SK-N-DZ (cell line): Measurements from ENCODE around the gene NLRP1.

Source experiments
- DNase-seq: peaks from one replicate; pipeline ENCODE4 v3.0.0-alpha.2; 2015; ENCODE audit warnings: low spot score

The NLRP1 gene

DNA sequence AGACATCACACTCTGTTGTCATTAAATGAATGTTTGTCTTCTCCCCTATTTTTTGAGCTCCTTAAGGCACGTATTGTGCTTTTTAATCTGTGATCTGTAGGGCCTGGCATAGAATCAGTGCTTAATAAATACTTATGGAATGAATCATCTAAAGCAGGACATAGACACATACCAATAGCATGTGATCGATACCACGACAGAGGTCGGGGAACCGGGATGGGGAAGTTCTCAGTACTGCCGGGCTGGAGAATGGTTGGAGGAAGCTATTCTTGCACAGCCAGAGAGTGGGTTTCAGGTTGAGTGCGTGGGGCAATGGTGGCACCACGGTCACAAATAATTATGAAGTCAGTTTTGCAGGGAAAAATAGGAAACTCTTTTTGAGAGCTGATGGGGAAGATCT, 26.8 kb downstream of the NLRP1 start:
- DNase-seq, result no peak

DNA sequence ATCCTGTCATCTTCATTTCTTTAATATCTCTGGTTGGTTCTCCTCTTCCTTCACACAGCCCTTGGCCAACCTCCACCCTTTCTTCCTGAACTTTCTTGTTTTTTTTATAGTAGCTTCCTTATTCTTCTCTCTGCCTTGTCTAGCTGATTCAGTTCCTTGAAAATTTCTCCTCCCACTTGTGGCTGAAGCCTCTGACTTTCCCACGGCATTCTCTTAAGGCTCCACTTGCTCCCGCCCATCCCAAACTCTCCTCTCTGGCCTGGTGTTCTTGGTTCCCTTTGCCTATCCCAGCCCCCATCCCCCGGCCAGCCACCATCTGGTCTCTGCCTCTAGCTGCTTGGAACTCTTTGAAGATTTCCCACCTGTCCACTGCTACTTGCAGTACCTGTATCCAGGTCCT, 29.1 kb downstream of the NLRP1 start:
- no peak for DNase-seq

DNA sequence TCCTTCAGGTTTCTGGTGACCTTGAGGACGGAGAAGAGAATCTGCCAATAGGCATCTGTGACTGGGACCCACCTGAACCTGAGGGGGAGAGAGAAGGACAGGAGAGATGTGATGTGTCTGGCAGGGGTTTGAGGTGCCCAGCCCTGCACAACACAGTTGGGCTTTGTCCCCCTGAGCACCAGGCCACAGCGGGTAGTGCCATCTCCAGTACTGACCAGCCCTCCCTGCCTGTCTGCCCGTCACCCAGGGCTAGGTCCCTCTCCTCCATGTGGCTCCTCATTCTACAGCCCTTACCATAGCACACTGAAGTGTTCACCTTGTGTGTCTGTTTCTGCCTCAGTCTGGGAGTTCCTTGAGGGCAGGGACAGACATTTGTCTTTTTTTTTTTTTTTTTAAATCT, 30.8 kb downstream of the NLRP1 start:
- DNase-seq, result no peak

DNA sequence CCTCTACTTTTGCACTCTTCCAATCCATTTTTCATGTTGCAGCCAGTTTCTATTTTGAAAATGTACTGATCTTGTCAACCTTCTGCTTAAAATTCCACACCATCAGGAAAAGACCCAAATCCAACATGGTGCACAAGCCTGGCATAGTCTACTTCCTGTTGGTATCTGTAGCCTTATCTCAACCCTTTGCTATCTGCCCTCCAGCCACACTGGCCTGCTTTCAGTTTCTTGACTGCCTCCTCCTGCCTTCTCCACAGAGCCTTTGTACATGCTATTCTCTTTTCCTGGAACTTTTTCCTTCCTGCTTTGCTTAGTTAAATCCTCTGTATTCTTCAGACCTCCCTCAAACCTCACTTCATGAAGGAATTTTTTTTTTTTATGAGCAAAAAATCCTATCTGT, 31.5 kb downstream of the NLRP1 start:
- no peak for DNase-seq

DNA sequence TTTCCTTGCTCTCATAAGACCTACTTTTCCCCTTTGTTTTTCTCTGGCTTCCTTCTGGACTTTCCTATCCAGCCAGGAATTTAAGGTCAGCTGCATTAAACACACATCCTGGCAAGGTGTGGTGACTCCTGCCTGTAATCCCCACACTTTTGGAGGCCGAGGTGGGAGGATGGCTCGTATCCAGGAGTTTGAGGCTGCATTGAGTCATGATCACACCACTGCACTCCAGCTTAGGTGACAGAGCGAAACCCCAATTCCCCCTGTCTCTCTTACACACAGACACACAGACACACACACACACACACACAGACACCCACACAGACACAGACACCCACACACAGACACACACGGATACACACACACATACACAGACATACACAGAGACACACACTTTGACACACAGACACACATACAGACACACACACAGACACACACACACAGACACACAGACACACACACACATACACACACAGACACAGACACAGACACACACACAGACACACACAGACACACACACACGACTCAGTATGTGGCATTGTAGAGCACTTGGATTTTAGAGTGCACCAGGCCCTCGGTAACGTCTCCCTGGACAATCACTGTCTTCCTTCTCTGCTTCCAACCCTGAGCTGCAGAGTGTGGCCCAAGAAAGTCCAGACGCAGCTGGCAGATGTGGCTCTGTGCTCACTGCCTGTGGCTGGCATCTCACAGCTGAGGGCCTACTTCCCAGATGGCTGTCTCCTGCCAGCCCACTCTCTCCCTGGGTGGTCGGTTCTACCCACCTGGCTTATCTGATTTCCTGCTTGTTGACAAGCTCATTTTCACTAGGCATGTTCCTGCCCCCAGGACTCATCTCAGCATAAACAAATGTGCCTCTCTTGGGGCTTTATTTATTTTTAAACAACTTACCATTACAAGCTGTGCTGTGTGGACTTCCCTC, 39.0 kb downstream of the NLRP1 start:
- DNase-seq, result no peak

DNA sequence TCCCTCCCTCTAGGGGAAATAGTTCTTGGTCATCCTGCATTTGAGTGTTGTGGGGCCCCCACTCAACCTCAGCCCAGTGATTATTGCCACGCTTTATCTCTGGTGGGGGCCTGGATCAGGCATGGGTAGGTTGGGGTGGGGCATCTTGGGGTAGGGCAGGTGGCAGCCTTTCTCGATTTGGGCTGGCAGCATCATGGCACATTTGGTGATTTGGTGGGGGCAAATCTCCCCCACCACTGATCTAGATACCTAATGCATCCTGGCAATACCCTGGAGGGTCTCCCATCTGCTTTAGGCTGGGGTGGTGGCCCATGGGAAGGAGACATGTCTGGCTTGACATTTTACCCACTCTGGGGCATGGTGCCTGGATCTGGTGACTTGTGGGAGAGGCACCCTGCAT, 40.2 kb downstream of the NLRP1 start:
- no peak for DNase-seq

DNA sequence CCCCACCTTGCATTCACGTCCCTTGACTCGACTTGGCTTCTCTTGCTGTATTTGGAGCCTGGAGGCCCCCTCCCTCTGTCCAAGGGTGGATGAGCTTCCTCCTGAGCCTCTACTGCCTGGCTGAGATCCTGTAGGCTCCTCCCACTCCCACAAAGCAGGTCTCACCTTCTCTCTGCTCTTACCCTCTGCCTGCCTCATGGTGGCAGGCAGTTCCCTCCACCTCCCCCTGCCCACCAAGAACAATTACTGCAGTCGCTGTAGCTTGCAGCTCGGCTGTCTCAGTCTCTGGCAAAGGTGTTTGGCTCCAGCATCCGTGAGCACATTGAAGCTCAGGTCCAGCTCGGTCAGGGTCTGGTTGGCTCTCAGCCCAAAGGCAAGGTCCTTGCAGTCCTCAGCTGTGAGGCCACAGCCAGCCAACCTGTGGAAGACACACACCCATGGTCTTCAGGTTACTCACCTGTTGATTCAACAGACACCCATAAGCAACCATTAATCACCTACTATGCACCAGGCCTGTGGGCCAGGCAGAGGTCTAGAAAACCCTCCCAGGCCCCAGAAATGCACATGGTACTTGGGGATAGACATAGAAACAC, 42.6 kb downstream of the NLRP1 start:
- no peak for DNase-seq

DNA sequence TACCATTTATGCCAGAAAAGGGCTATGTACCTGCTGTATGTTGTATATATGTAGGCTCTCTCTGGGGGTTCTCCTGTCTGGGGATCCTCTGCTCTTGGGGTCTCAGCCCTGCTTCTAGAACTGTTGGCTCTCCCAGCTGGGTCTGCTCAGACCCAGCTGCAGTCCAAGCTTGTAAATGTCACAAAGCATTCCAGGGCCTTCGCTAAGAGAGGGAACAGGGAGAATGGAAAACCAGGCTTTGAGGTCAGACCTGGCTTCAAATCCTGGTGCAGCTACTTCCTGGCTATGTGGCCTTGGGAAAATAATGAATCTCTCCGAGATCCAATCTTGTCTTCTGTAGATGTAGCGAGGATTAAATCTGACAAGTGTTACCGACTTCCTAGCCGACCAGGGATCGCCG, 44.0 kb downstream of the NLRP1 start:
- no peak for DNase-seq

DNA sequence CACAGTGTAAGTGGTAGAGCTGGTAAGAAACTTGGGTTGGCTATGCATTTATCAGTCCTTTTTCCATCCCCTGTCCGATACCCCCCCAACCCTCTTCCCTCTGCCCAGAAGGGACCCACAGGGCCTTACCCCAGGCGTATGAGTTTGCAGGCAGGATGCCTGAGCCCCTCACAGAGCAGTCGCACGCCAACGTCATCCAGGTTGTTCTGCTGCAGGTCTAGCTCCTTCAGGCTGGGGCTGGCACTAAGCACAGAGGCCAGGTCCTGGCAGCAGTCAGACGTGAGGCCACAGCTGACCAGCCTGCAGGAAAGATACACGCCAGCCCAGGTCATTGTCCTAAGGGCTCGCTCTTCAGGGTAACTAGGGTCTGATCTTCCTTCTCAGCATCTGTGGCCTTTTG, 45.0 kb downstream of the NLRP1 start:
- no peak for DNase-seq

DNA sequence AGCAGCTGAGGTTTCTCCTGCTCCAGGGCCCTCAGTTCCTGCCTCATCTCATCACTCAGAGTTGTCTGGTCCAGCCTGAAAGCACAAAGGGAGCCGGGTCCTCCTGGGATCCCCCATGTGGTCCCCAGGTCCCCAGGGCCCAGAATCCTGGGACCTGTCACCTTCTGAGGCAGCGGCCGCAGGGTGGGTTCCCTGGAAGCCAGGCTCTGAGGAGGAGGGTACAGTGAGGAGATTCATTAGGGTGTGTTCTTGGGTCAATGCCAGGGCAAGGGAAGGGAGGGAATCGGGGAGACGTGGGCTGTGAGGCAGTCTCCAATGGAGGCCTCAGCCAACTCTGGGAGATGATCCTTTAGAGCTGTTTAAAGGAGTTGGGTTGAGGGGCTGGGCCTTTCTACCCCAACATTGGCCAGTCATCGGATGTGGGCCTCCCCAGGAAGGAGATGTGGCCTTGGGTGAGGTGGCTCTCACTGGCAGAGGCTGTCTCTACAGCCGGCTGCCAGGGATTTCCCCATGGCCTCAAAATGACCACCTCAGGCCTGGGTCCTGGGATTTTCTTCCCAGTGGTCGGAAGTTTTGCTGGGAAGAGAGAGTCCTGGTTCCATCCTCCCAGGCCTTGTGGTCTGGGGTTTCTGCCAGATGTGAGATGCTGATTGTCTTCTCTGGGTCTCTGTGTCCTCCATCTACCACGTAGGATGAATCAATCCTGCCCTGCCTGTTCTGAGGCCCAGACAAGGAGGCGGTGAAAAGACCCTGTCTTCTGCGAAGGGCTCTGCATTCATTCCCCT, 47.3 kb downstream of the NLRP1 start:
- no peak for DNase-seq

DNA sequence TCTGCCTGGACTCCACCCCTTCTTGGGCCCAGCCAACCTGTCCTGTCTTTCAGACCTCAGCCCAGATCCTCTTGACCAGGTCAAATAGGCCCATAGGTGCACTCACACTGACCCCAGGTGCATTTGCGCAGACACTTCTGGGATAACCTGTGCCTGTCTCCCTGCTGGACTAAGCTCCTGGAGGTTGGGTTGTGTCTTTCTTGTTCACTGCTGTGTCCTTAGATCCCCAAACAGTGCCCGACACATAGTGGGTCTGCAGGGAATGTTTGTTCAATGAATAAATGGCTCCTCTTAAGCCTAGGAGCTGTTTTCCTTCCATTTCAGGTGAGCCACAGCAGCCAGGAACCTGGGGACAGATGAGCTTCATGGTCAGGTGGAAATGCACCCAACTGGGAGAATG, 48.9 kb downstream of the NLRP1 start:
- no peak for DNase-seq

DNA sequence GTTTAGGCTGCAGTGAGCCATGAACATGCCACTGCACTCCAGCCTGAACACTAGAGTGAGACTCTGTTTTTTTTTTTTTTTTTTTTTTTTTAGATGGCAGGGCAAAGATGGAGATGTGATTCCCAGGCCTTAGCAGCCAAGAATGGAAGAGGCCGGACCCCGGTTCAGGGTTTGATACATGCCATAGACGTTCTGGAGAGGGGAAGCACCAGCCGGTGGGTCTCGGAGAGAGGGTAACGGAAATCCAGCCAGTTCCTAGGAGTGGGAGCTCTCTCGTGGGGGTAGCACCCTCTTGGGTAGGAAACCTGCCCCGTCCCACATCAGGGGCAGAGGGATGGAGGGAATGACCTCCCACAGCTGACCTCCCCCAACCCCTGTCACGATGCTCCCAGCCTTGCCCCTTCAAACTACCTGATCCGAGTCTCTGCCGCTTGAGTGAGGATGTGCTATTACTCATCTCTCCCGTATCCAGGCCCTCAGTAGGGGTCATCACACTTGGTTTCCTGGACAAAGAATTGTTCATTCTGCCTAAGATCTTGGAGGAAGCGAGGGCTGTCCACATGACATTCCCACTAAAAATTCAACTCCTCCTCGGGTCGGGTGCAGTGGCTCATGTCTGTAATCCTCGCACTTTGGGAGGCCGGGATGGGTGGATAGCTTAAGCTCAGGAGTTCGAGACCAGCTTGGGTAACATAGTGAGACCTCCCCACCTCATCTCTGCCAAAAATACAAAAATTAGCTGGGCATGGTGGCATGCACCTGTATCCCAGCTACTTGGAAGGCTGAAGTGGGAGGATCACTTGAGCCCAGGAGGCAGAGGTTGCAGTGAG, 50.6 kb downstream of the NLRP1 start:
- no peak for DNase-seq

DNA sequence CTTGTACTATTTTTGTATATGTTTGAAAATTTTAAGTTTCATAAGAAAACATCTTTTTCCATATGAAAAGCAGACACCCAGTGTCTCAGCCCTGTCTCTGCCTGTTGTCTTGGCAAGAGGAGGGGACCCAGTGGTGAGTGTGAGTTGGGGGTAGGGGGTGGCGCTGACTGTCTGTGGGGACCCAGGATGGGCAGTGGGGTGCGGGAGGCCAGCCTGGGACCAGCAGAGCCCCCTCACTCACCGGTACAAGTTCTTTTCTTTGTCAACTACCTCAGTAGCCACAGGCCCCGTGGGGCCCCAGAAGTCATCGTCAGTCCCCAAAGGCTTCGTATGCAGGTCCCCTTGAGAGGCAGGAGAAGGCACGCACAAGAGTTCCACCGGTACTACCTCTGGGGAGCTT, 51.7 kb downstream of the NLRP1 start:
- DNase-seq, result no peak

DNA sequence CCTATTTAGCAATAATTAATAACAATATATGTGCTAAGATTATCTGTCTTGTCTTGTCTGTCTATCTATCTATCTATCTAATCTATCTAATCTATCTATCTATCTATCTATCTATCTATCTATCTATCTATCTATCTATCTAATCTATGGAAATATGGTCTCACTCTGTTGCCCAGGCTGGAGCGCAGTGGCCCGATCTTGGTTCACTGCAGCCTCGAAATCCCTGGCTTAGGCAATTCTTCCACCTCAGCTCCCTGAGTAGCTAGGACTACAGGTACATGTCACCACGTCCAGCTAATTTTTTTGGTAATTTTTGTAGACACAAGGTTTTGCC, 53.3 kb downstream of the NLRP1 start:
- DNase-seq, result no peak

DNA sequence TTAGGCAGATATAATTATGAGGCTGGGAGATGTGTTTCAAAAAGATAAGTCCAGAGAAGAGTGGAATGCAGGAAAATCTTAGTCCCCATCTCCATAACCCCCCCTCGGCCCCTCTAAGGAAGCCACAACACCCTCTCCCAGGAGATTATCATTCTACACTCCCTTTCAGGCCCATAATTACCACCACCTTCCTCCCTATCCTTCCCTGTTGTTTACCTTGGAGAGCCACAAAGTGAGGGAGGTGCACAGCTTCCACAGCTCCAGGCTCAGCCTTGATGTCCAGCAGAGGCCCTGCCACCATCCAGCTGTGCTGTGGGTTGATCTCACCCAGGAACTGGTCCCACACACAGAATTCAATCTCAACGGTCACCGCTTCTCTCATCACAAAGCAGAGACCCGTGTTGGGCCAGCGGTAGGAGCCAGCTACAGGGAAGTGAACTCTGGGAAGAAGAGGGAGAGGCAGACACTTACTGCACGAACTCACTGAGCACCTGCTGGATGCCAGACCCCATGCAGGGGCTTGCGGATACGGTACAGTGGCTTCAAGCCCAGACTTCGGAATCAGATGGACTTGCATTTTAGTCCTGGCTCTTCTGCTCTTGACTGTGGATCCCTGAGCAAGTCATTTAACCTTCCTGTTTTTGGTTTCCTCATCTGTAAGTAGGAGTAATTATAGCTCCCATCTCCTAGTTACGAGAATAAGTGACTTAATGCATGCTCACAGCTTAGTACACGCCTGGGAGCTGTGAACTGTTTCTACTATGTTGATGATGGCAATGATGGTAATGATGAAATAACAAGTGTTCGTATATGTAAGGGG, 53.8 kb downstream of the NLRP1 start:
- no peak for DNase-seq

DNA sequence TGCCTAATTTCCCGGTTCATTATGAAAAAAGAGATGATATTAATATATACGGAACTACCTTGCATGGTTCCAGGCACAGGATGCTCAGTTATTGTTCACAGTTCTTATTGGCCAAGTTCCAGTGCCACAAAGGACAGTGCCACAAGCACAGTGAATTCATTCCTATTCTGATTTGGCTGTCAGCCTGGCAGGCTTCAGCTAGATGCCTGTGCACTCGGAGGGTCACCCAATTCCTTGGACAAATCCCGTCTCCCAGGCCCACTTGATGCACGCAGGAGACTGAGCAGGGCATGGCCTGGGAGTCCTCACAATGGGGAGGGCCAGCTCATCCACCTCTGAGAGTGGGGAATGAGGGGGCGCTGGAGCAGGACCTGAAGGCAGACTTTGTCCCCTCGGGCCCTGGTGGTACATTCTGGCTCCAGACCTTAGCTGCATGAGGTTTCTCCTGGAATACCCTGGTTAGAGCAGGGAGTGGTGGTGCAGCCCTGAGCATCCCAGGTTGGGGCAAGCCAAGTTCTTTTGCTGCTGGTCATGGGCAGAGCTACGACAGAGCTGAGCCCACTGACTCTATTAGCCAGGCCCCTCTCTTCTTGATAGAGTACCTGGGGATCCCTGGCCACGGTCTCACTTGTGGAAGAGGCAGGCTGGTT, 56.6 kb downstream of the NLRP1 start:
- no peak for DNase-seq

DNA sequence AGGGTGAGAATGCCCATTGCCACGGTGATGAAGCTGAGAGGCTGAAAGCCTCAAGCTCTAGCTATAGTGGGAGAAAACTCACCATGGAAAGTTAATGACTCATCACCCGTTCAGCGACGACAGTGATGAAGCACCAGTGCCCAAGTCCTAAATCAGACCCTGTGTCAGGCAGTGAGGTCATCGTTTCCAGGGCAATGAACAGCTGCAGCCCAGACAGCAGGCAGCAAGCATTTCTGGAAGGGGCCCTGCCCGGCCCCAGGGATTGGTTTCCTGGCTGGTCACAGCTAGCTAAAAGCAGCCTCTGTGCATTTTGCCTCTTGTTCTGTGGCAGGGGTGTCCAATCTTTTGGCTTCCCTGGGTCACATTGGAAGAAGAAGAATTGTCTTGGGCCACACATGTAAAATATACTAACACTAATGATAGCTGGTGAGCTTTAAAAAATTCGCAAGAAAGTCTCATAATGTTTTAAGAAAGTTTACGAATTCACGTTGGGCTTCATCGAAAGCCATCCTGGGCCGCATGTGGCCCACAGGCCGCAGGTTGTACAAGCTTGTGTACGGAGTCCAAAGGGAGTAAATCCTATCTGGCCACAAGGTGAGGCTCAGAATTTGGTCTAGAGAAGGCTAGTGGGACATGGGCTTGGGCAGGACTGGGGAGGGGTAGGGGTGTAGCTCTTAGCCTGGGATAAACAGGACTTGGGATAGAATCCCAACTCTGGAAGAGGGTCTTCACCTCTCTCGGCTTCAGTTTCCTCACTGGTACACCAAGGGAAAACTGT, 57.3 kb downstream of the NLRP1 start:
- peak; percentile 46 for DNase-seq

DNA sequence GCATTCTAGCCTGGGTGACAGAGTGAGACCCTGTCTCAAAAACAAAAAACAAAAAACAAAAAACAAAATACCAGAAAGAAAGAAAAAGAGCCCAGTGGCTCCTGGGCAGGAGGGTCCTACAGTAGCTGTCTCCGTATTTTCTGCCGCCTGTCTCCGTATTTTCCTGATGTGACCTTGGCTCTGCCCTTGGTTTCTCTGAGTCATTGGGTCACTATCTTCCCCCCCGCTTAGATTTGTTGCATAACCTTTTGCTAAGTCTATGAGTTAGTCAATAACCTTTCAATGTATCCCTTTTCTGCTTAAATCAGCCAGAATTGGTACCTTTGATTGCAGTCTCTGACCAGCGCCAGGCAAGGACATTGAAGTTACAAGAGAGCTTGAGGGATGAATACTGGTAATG, 61.1 kb downstream of the NLRP1 start:
- DNase-seq, result no peak

DNA sequence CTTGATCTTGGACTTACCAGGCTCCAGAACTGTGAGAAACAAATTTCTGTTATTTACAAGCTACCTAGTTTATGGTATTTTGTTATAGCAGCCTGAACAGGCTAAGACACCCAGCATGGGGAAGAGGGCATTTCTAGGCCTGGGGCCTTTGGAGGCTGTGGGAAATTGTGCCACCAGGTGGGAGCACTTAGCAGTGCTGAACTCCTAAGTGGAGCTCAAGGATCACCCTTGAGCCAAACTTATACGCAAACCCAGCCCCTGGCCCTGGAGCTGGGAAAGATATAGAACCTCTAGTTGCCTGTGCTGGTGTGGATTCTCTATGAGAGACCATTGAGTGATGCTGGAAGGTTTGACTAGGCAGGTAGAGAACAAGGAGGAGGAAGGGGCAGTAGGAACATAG, 61.8 kb downstream of the NLRP1 start:
- no peak for DNase-seq
